Activated CD4-positive, alpha-beta T cell treated with anti-CD3 and anti-CD28 coated beads for 1 hour (primary cell): ENCODE measurements around the gene TTLL6.
"Not testable (repeated sequence)": the region's sequence is repeated elsewhere in the genome, so short reads cannot be mapped to it uniquely, and the experiment has no call there.

Experiments
- DNase-seq: peaks from one replicate; pipeline ENCODE4 v3.0.0-alpha.2; 2020

TTLL6 gene

DNA sequence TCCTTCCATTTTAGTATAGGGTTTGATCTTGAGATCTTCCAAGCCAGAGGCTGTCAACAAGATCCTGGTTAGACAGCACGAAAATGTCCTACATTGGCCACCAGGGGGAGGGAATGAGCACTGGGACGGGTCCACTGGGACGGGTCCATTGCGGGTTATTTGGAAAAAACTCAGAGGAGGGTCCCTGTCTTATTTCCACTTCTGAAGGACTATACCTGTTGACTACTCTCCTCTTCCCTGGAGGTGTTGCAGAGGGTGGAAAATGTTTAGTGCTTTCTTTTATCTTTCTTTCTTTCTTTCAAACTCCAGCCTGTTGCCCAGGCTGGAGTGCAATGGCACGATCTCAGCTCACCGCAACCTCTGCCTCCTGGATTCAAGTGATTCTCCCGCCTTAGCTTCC is 2.5 kb downstream of the TTLL6 start:
- peak; percentile 35 for DNase-seq

DNA sequence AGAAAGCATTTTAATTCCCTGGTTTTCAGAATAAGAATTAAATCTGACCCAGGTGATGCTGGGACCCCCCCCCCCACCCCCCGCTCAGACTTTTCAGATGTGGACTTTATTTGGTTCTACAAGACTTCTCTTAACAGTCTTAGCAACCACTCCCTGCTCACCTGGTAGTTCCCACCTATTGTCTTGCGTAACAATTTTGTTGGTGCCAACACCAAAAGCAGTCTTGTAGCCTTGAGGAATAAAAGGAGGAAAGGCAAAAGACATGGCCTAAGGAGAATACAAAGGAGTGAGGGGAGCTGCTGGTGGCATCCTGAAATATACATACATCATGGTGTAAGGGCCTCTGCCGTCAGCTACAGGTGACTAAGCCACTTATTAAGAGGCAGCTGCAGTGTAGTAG is 5.0 kb downstream of the TTLL6 start:
- no peak for DNase-seq

DNA sequence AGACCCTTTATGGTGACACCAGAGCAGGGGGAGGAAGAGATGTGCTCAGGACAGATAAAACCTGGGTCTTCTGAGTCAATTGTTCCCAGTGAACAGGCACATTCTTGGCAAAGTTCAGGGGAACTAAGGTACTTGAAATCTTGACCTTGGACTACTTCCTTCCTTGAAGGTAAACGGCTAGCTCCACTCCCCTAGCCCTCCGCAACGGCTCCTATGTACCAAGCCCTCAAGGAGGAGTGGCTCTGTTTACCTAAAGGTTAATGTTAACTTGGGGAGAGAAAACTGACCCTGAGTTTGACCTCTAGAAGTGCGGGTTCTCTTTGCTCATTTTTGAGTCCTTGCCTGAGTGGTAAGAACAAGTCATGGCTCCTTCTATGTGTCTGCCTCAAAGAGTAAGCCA is 7.8 kb downstream of the TTLL6 start:
- no peak for DNase-seq

DNA sequence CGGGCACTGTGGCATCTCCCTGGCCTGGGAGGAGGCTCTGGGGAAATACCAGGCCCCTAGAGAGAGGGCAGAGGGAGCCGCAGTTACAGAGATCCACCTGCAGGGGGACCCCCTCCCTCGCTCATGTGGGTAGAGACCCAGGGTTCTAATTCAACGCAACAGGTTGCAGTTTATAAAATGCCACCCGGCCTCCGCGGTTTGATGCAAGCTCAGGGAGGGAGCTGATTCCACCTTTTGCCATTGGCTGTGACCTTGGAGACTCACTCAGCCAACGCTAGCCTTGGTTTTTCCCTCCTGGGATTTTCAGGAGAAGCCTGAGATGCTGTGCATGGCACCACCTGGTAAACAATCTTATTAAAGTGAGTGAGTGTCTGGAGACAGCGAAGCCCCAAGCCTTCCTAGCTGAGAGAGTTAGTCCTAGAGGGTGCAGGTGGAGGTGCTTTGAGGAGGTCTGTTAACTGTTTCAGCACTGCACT is 12.1 kb downstream of the TTLL6 start:
- peak; percentile 48 for DNase-seq

DNA sequence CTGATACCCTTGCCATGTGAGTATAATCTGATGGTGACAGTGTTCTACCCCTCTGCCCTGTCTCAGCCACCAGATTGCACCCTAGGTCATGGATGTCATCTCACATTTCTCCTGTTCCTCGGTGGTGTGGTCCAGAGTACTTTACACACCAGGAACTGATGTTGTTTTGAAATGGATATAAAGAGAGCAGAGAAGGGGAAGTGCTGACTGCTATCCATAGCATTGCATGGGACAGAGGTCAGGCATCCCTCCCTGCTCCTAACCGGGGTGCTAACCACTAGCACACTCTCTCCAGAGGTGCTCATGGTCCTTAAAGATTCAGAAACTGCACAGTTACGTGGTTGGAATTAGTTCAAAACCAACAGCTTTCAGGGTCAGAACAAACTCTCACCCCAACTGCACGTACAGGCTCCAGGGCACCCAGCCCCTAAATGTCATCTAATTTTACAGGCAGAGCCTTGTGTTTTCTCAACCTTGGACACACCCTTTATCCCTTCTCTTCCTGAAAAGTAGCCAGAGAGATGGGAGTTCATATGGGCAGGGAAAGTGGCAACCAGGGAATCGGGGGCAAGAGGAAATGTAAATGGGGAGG is 16.3 kb downstream of the TTLL6 start:
- no peak for DNase-seq

DNA sequence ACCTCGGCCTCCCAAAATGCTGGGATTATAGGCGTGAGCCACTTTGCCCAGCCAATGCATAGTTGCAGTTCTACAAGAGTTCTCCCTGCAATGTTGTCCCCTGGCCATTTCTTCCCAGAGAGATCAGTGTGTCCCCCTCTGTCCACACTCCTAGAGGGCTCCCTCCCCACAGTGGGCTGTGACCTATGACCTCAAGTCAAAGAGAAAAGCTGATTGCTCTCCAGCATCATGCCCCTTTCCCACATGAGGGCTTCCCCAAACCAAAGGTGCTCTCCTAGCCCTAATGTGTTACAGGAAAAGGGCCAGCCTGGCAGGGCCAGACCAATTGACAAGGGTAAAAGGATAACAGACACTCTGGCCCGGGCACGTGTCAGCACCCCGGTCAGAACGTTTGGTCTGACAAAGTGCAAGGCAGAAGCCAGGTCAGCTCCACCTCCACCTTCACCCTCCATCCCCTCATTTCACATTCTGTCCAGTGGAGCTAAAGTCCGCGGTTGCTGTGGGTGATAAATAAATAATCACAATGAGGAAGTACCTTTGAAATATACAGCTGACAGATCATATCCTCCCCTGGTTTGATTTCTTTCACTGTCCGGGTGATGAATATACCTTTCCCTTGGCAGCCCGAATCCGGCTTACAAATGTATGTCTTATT is 17.8 kb downstream of the TTLL6 start:
- no peak for DNase-seq

DNA sequence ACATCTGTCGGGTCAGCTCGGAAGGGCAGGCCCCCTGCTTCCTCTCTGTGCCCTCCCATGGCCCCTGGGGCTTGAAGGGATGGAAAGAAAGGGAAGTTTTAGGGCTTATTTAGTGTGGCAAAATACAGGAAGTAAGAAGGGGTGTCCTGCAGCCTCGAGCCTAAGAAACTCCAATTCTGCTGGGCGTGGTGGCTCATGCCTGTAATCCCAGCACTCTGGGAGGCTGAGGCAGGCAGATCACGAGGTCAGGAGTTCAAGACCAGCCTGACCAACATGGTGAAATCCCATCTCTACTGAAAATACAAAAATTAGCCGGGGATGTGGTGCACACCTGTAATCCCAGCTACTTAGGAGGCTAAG is 20.9 kb downstream of the TTLL6 start:
- not testable (repeated sequence) for DNase-seq

DNA sequence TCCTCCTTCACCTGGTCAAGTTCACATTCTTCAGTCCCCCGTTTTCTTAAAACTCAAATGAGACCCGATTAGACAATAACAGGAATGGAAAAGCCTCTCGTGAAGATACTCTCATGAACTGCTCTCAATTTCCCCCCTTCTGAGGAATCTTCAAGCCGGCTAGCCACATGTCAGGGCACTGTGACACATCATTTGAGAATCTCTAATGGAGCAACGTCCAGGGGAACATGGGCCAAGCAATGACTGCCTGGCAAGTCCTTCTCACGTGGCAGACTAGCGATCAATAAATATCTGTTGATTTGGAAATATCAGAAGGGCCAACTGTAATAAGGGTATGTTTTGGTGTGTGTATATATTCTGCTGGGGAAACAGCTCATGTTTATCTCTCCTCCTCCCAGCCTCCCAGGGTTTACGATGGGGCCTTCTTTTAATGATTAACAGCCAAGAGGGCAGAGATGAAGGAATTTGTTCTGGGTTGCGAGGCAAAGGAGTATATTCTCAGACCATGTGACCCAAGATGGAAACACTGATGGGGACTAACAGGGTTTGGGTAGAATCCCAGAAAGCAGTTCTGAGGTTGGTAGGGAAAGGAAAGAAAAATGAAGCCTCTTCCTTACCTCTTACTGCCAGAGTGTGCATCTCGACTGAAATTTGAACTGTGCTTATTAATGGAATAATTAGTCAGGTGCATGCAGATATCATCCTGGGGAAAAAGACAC is 21.4 kb downstream of the TTLL6 start:
- no peak for DNase-seq

DNA sequence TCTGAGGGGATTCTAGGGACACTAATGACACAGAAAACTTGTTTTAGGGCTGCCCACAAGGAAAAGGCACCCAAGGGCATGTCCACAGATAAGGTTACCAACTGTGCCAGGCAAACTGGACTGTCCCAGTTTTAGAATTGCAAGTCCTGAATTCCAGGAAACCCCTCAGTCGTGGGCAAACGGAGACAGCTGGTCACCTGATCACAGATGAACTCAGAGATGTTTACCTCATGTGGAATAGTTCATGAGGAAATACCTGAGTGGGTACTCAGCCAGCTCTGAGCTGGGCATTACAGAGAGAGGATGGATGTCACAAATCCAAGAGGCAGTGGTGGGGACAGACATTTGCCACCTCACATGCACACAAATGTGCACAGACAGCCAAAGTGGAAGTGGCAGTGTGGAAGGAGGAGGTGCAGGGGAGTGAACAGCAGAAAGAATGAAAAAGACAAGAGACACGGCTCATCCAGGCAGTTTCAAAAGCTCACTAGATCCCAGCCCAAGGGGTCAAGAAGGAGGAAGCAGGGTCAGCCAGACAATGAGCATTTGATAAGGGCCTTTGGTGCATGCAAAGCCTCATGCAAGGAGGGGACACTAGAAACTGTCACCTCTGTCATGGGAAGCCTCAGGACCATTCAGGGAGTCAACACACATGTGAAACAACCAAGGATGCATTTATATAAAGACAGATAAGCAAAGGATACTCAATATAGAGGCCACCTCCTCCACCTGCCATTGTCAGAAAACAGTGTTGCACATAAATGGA is 24.8 kb downstream of the TTLL6 start:
- no peak for DNase-seq

DNA sequence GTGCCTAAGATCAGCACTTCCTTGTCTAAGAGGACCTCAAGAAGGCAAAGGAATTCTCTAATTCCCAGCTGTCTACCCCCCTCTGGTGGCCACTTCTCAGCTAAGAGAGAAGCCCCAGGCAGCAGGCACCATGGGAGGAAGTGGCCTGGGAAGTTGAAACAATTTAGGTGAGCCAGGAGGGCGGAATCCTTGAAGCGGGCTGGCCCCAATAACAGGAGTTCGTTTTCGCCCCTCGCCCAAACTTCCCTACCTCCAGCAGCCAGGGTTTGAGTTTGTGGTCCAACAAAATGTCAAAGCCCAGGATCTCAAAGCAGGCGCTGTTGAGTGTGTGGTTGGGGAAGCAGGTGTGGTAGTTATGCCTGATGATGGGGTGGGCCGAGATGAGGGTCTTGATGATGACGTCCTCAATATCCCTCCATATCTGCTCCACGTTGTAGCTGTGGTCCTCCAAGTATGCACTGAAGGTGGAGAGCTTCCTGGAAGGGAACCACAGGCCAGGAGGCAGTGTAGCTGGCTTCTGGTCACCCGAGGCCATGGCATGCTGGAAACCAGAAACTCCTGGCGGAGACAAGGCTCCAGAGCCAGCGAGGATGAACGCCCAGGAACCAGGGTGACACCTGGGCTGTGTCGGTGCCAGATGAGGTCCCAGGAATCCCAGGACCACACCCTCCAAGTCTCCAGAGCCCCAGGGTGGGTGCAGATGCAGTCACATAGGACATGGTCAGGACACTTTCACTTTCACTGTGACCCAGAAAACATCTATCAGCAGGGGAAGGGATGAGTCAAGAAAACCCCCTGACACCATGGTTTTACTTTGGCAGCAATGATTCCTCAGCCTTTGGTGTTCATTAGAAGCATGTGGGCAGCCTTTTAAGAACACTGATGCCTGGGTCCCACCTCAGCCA is 25.6 kb downstream of the TTLL6 start:
- no peak for DNase-seq

DNA sequence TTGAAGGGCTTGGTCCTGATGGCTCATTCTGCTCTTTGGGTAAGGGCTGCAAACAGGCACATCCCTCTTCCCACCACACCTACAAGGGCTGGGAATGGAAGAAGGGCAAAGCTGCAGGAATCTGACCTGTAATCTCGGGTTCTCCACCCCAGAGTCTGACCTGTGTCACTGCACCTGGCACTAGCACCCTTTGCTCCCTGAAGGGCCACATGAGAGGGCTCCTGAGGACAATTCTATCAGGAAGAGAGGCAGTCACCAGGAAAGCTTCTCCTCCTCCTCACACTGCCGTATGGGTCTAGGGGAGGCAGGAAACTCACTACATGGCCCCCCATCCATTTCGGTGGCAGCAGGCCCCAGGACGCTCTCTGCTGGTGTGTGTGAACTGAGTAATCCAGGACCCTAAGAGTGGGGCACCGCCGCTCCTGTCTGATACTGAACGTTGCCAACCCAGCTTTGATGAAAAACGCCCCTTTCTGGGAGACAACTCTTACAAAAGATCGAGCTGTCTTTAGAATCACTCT is 26.4 kb downstream of the TTLL6 start:
- DNase-seq = no peak

DNA sequence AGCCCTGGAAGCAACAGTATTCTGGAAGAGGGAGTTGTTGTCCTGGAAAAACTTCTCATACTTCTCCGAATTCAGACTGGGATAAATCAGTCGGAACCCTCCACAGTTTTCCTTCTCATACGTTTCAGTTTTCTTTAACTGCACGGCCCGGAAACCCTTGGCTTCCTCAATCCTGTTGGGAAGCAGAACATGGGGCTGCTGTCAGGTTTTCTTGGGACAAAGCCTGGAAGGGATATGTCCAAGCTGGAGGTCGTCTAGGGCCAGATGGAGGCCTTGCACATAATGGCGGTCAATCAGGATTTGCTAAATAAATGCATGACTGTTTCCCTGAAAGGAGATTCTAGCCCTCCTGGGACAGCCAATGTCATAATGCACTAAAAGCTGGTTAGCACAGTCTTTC is 29.2 kb downstream of the TTLL6 start:
- DNase-seq = no peak

DNA sequence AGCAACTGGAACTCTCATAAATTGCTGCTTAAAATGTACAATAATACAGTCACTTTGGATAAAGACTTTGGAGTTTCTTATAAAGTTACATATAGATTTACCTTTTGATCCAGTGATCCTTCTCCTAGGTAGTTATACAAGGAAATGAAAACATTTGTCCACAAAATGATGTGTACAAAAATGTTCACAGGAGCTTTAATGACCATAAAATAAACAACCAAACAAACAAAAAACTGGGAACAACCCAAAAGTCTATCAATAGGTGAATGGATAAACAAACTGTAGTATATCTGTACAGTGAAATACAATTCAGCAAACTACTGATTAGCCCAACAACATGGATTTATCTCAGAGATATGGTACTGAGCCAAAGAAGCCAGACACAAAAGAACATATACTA is 37.6 kb downstream of the TTLL6 start:
- no peak for DNase-seq

DNA sequence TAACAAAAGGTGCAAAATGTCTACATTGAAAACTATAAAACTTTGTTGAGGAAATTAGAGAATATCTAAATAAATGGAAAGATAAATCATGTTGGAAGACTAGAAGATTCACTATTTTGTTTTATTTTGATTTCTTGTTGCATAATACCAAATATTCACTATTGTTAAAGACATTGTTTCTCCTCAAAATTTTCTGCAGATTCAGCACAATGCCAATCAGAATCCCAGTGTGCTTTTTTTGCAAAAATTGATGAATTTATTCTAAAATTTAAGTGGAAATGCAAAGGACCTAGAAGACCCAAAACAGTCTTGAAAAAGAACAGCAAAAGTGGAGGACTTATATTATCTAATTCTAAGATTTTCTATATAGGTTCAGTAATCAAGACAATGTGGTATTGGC is 40.4 kb downstream of the TTLL6 start:
- no peak for DNase-seq

DNA sequence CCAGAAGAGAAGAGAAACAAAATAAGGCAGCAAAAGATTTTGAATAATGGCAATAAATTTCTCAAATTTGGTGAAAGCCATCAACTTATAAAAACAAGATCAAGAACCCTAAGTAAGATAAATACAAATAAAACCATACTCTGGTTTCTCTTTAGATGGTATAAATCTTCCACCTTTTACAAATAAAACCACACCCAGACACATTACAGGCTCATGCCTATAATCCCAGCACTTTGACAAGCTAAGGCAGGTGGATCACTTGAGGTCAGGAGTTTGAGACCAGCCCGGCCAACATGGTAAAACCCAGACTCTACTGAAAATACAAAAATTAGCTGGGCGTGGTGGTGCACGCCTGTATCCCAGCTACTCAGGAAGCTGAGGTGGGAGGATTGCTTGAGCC is 43.8 kb downstream of the TTLL6 start:
- no peak for DNase-seq

DNA sequence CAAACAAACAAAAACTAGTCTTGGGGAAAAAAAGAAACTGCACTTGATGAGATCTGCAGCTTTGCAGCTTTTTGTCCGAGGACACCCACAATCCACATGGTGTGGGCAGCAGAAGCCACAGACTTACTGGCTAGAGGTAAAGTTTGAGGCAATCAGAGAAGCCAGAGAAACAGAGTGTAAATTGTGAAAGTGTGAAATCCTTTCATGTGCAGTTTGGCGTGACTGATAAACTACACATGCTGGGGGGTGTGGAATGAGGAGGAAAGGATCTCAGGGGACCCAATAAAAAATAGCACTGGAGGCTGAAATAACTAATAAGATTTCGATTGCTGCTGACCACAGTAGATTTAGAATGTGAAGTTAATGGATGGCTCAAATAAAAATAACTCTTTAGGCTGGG is 46.1 kb downstream of the TTLL6 start:
- no peak for DNase-seq

DNA sequence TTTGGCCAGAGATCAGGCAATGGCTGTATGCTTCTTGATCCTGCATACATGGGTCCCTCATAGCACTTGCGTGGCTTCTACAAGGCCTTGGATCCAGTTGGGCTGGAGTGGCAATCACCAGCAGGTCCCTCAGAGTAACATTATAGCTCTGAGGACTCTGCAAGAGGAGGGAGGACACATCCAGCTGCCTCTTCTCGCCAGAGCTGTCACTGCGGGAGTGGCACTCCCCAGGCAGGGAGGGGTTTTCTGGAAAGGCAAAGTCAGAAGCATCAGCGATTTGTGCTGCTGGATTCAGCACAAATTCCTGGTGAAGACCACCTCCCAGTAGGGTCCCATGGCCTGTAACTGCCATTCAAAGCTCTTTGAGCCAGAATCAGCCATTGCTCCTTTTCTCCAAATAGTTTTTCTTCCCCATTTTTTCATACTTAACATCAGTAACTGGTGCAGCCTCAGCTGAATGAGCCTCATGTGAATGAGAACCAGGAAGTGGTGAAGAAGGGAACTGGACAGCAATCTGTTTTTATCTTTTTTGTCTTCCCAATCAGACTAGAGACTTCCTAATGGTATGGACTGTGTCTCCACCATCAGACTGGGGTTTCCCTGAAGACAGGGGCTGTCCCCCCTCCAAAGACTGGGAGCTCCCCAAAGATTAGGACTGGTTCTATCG is 47.9 kb downstream of the TTLL6 start:
- DNase-seq = no peak

DNA sequence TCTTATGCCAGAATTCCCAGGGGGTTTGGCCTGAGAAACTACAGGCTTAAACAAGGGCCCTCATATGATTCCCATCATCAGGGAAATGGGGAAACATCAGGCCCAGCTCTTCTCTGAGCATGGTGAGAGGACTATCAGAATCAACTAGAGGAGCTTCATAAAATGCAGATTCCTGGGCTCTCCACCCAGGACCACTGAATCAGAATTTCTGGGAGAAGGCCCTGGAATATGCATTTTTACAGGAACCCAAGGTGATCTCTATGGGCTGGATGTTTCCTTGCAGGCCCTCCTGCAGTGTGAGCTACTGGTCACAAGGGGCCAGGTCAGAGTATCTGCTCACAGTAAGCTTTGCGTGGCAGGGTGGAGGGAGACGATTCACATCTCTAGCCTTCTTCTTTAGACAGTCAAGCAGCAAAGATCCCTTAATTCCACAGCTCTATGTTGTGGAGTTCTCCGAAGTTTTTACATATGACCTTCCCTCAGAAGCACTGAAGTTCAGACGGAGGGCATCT is 49.7 kb downstream of the TTLL6 start:
- no peak for DNase-seq

DNA sequence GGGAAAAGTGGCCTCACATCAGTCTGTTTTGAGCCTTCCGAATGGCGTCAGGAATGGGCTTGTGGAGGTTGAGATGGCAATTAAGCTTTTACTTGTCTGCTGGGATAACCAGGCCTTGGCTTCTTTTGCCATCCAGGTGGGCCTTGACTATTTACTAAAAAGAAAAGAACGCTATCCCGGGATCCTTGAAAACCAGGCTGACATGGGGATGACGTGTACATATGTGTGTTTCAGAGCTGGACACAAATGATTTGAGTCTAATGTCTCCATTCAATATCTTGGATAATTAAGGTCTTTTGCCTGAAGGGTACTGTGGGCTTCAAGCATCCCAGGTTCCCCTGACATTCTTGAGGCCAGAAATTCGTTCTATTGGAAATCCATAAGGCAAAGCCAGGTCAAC is 55.9 kb downstream of the TTLL6 start:
- no peak for DNase-seq

DNA sequence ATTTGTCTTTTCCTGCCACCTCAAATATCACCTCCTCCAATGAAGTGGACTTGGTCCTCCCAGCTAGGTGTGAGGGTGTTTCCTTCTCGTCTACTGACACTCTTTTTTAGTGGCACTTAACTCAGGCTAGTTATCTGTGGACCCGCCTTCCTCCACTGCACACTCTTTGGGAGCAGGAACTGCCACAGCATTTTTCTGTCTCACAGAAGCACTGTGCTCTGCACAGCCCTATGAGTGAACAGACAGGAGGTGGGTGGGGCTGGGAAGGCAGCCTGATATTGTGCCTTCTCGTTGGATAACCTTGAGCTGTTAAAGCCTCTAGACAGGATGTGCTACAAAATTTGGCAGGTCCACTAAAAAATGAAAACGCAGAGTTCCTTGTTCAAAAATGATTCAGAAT is 56.6 kb downstream of the TTLL6 start:
- DNase-seq = no peak

DNA sequence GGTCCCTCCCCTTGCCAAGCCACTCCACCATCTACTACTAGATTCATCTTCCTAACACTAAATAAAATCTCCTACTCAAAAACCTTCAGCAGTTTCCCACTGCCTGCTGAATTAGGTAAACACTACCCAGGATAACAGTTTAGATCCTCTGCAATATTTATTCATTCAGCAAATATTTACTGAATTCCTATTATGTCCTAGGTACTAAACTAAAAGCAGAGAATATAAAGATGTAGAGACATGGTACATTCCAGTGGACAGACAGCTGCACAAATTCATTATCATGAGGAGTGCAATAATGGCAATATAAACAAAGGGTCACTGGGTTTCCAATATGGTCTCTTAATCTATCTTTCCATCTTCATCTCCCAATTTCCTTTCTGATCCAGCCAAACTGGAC is 57.7 kb downstream of the TTLL6 start:
- no peak for DNase-seq

DNA sequence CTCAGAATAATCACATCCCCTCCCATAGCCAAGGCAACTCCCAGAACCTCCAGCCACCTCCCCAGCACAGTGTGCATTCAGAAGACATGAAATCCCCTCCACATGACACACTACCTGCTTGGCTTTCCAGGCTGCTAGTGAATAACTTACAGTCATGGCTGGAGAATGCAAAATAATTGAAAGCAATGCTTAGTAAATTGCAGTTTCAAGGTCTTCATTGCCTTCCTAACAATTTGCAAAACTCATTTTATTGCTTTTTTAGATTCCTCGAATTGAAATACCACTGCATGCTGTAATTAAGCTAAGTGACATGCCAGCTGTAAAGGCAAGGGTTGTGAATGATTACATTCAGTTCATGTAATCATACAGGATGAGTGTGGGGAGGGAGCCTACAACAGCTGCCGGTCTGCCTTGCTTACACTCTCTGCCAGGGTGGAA is 59.5 kb downstream of the TTLL6 start:
- no peak for DNase-seq
